Keratinocyte (primary cell): ENCODE results near the gene SEL1L2.

Experiments
- CTCF ChIP-seq, 3 experiments: IDR thresholded peaks in 1 of 3; conservative IDR thresholded peaks in 1 of 3; optimal IDR thresholded peaks in 1 of 3; 2 replicates in 2 of 3; 3 replicates in 1 of 3; pipeline versions ENCODE3 to v1.5.1; 2011; ENCODE audit warnings: low read length in 3 of 3, mild to moderate bottlenecking in 3 of 3, moderate library complexity in 2 of 3, control low read depth in 1 of 3, inconsistent platforms in 1 of 3; ENCODE audit not compliant: insufficient read depth in 2 of 3; ENCODE audit errors: extremely low read depth in 1 of 3
- EZH2 ChIP-seq: IDR thresholded peaks from one replicate; pipeline ENCODE4 v1.6.1; 2012; ENCODE audit warnings: inconsistent platforms, mild to moderate bottlenecking, low read length, moderate library complexity

- TF ChIP-seq CTCF (optimal IDR thresholded peaks at IDR 0.05 in 1 of 3, IDR thresholded peaks at IDR 0.05 in 1 of 3, conservative IDR thresholded peaks at IDR 0.05 in 1 of 3; ENCODE audit: extremely low read depth in 1 of 3, insufficient read depth in 2 of 3, low read length in 3 of 3) (no peak), EZH2 (no peak)
Measured at GRCh38 chr20:13913572-13913971, 76.8 kb downstream of the SEL1L2 start.
